DMS153 (cell line): ENCODE measurements around the gene PSMD3.

Source experiments
- DNase-seq: peaks from one replicate; lab custom pipeline; 2025; lab: John Stamatoyannopoulos, UW

PSMD3 gene

GRCh38 chr17:39960524-39961041, 20.0 kb upstream of the PSMD3 start:
- peak; percentile 12 for DNase-seq

GRCh38 chr17:39962642-39963220, 17.9 kb upstream of the PSMD3 start, which contains the start of gene GSDMA:
Gene GSDMA, plus strand, starts transcription at chr17:39963004. Its CDS starts 2,684 bp downstream, at chr17:39965688.
- DNase-seq, result peak; percentile 53

GRCh38 chr17:39963829-39964228, 16.8 kb upstream of the PSMD3 start:
- DNase-seq, result peak; percentile 48

- DNase-seq, result no peak
These were observed 15.4 kb upstream of the PSMD3 start for GRCh38 chr17:39965017-39965699.

GRCh38 chr17:39966771-39967170, 13.8 kb upstream of the PSMD3 start:
- no peak for DNase-seq

GRCh38 chr17:39968761-39969160, 11.8 kb upstream of the PSMD3 start:
- no peak for DNase-seq

- DNase-seq, result no peak
These were observed 11.2 kb upstream of the PSMD3 start for GRCh38 chr17:39969375-39969774.

- DNase-seq, result no peak
These were observed 10.4 kb upstream of the PSMD3 start for GRCh38 chr17:39970157-39970692.

GRCh38 chr17:39971076-39971603, 9.5 kb upstream of the PSMD3 start:
- no peak for DNase-seq

GRCh38 chr17:39972271-39972670, 8.3 kb upstream of the PSMD3 start:
- DNase-seq, result no peak

GRCh38 chr17:39973496-39973895, 7.1 kb upstream of the PSMD3 start:
- DNase-seq, result no peak

GRCh38 chr17:39974433-39974832, 6.2 kb upstream of the PSMD3 start:
- no peak for DNase-seq

- no peak for DNase-seq
These were observed 4.8 kb upstream of the PSMD3 start for GRCh38 chr17:39975801-39976200.

- DNase-seq, result no peak
These were observed 1.5 kb upstream of the PSMD3 start for GRCh38 chr17:39979016-39979670.

- no peak for DNase-seq
These were observed 685 bp upstream of the PSMD3 start for GRCh38 chr17:39979893-39980350.

- no peak for DNase-seq
These were observed 667 bp downstream of the PSMD3 start for GRCh38 chr17:39981207-39981741.

GRCh38 chr17:39981766-39982375, 1.3 kb downstream of the PSMD3 start:
- DNase-seq, result no peak

GRCh38 chr17:39988206-39988810, 7.7 kb downstream of the PSMD3 start:
- no peak for DNase-seq

- DNase-seq, result no peak
These were observed 13.8 kb downstream of the PSMD3 start for GRCh38 chr17:39994448-39994847.

- DNase-seq, result no peak
These were observed 14.8 kb downstream of the PSMD3 start for GRCh38 chr17:39995438-39995837.

- no peak for DNase-seq
These were observed 15.6 kb downstream of the PSMD3 start for GRCh38 chr17:39996162-39996561.
